A673 (cell line): ENCODE results near the gene FUT8. TPM values are rescaled to one million over a fixed set of nuclear protein-coding genes. Genes with fewer than 3 reads are reported as not detected.

Source experiments
- BruUV-seq: library from RNA; stranded (reverse); fragments of 400-500 nt; replicated peaks from 2 replicates; lab custom pipeline; 2021; lab: Mats Ljungman, UMichigan
- CTCF ChIA-PET: fragments of 300-600 bp; sonication (Branson Sonifier 250); formaldehyde crosslinking; loops from one replicate; lab custom pipeline; 2022; ENCODE audit warnings: antibody characterized with exemption; lab: Charles Lee
- POLR2A ChIA-PET: fragments of 300-600 bp; sonication (Branson Sonifier 250); formaldehyde crosslinking; loops from one replicate; lab custom pipeline; 2022; ENCODE audit warnings: antibody characterized with exemption; ENCODE audit not compliant: low non-redundant PET; lab: Charles Lee
- DNase-seq: peaks from one replicate; pipeline ENCODE4 v3.0.0-alpha.2; 2015; ENCODE audit warnings: low spot score
- H3K27ac ChIP-seq: fragments of 200-600 bp; sonication (generic); 2 replicates; pipeline ENCODE4 v1.5.1; 2016; ENCODE audit warnings: mixed run types, low read depth, mild to moderate bottlenecking, mixed read lengths, antibody characterized with exemption, low read length; ENCODE audit not compliant: poor library complexity, severe bottlenecking
- H3K27me3 ChIP-seq: fragments of 200-600 bp; sonication (generic); replicated peaks from 2 replicates; pipeline ENCODE4 v1.6.1; 2017; ENCODE audit warnings: mixed run types, low read depth, mild to moderate bottlenecking, mixed read lengths, antibody characterized with exemption, low read length; ENCODE audit not compliant: insufficient read depth, poor library complexity
- H3K36me3 ChIP-seq: fragments of 200-600 bp; sonication (generic); 2 replicates; pipeline ENCODE4 v1.6.1; 2016; ENCODE audit warnings: mixed run types, mild to moderate bottlenecking, mixed read lengths, antibody characterized with exemption, low read length; ENCODE audit not compliant: insufficient read depth, poor library complexity, severe bottlenecking
- H3K4me1 ChIP-seq: fragments of 200-600 bp; sonication (generic); 2 replicates; pipeline ENCODE4 v1.6.1; 2017; ENCODE audit warnings: mixed run types, mild to moderate bottlenecking, mixed read lengths, antibody characterized with exemption, low read length; ENCODE audit not compliant: insufficient read depth, poor library complexity, severe bottlenecking
- H3K4me3 ChIP-seq: fragments of 200-600 bp; sonication (generic); 2 replicates; pipeline ENCODE4 v1.5.1; 2016; ENCODE audit warnings: low read depth, mixed run types, mild to moderate bottlenecking, mixed read lengths, low read length; ENCODE audit not compliant: poor library complexity, severe bottlenecking
- H3K9me3 ChIP-seq: fragments of 200-600 bp; sonication (generic); 2 replicates; pipeline ENCODE4 v1.6.1; 2016; ENCODE audit warnings: mixed run types, low read depth, mild to moderate bottlenecking, mixed read lengths, antibody characterized with exemption, low read length; ENCODE audit not compliant: poor library complexity, severe bottlenecking
- EZH2 ChIP-seq: fragments of 200-600 bp; sonication (generic); IDR thresholded peaks from 2 replicates; pipeline ENCODE4 v1.6.1; 2017; ENCODE audit warnings: borderline replicate concordance, low read depth, mild to moderate bottlenecking, mixed read lengths, antibody characterized with exemption, low read length; ENCODE audit not compliant: poor library complexity, severe bottlenecking
- intact Hi-C: fragments of 100-400 bp; cut with micrococcal nuclease; formaldehyde crosslinking; loops from one replicate; pipeline ENCODE4 v1.10.0; 2022; ENCODE audit not compliant: unreplicated experiment
- total RNA-seq: library from RNA; stranded (reverse); gene quantifications from 2 replicates; pipeline ENCODE4 v1.2.3, GENCODE V29; 2021
- TF ChIP-seq, protein P1 (sequence below): fragments of 300-800, 200-600 bp; sonication (generic); conservative IDR thresholded peaks from 2 replicates; pipeline ENCODE4 v1.5.1; 2017; ENCODE audit warnings: low read depth, mild to moderate bottlenecking, antibody characterized with exemption, low read length, moderate library complexity, mixed read lengths

The FUT8 gene
- total RNA-seq, 1 experiment from 2014 or later: 11.0 TPM

DNA sequence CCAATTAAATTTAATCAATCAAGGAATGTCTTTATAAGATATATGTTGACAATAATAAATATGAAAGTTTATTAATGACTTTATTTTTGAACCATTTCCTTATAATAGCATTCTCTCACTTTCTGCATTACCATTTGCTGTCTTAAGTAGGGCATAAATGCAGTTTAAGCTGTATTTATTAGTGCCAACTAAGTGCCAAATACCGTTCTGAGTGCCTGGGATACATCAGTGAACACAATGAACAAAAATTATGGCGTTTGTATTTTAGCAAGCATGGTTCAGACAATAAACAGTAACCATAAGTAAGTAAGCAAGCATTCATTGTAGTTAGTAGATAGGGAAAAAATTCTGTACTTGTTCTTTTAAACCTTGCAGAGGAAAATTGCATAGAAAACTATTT lies 145.8 kb downstream of the FUT8 start:
- Histone ChIP-seq H3K4me3 (no peak overlapping the region), H3K9me3 (no peaks in the 10 kb centered on the region), H3K27ac (no peak overlapping the region), H3K4me1 (no peaks in the 10 kb centered on the region), H3K27me3 (no peaks in the 10 kb centered on the region), H3K36me3 (no peaks in the 10 kb centered on the region)
- ChIA-PET POLR2A (no interaction called here), CTCF (no interaction called here)
- DNase-seq: no peak
- intact Hi-C loops: no loop called here
- TF ChIP-seq, protein P1, sequence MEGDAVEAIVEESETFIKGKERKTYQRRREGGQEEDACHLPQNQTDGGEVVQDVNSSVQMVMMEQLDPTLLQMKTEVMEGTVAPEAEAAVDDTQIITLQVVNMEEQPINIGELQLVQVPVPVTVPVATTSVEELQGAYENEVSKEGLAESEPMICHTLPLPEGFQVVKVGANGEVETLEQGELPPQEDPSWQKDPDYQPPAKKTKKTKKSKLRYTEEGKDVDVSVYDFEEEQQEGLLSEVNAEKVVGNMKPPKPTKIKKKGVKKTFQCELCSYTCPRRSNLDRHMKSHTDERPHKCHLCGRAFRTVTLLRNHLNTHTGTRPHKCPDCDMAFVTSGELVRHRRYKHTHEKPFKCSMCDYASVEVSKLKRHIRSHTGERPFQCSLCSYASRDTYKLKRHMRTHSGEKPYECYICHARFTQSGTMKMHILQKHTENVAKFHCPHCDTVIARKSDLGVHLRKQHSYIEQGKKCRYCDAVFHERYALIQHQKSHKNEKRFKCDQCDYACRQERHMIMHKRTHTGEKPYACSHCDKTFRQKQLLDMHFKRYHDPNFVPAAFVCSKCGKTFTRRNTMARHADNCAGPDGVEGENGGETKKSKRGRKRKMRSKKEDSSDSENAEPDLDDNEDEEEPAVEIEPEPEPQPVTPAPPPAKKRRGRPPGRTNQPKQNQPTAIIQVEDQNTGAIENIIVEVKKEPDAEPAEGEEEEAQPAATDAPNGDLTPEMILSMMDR: no peak
- no peak for TF ChIP-seq EZH2
- no TSS peak for BruUV-seq

DNA sequence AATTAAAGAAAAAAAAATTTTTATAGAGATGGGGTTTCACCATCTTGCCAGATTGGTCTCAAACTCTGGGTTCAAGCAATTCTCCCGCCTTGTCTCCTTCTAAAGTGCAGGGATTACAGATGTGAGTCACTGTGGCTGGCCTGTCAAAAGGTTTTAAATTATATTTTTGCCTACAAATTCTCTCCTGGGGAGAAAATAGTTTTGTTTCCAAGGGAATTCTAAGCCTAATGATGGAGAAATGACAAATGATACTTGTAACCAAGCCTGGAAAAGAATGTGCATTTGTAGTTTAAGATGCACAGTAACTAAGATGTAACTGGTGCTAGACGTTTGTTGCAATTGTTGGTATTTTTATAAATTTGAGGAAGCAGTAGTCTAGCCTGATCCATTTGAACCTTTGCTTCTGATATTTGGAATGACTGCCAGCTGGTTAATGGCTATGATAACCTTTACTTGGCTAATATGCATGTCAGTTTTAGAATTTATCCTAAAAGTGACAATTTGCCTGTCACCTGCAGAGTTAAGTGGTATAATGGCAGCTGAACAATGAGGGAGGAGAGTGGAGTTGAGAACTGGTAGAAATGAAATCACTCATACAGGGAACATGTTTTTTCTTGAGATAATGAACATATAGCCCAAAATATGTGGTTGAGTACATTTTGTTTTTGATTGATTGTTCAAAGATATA lies 148.0 kb downstream of the FUT8 start:
- Histone ChIP-seq H3K9me3 (no peaks in the 10 kb centered on the region), H3K4me1 (no peaks in the 10 kb centered on the region), H3K27ac (no peak overlapping the region), H3K36me3 (no peaks in the 10 kb centered on the region), H3K4me3 (no peak overlapping the region), H3K27me3 (no peaks in the 10 kb centered on the region)
- POLR2A ChIA-PET: no interaction called here
- TF ChIP-seq, protein P1: no peak
- TF ChIP-seq EZH2: no peak
- CTCF ChIA-PET: no interaction called here
- no peak for DNase-seq
- intact Hi-C loops: no loop called here
- BruUV-seq: no TSS peak

DNA sequence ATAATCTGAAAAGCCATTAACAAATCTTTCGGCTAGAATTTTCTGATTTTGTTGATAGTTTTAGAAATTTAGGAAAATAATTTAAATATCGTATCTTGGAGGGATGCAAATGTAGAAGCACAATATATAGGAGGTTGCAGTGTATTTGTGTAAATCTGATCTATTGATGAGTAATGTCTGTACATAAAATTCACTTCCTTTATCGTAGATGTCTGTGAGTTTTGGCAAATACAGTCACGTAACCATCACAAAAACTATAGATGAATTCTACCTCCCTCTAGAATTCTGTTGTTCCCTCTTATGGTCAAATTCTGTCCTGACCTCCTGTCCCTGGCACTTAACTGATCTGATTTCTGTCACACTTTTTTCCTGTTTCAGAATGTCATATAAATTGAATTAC lies 151.8 kb downstream of the FUT8 start:
- no peaks in the 10 kb centered on the region for H3K4me1 ChIP-seq
- no peak for TF ChIP-seq EZH2
- TF ChIP-seq, protein P1: no peak
- H3K27me3 ChIP-seq: no peaks in the 10 kb centered on the region
- CTCF ChIA-PET: no interaction called here
- no peak for DNase-seq
- no peak overlapping the region for H3K4me3 ChIP-seq
- POLR2A ChIA-PET: no interaction called here
- H3K9me3 ChIP-seq: no peaks in the 10 kb centered on the region
- H3K36me3 ChIP-seq: no peaks in the 10 kb centered on the region
- H3K27ac ChIP-seq: no peak overlapping the region
- intact Hi-C loops: no loop called here
- no TSS peak for BruUV-seq
